ENCODE results near the gene NR1H3. TPM values are rescaled to one million over a fixed set of nuclear protein-coding genes. Genes with fewer than 3 reads are reported as not detected.

Gene NR1H3
- total and polyA plus RNA-seq, 4 donors: 35.0 to 62.0 (median 57.0) TPM

- peaks cover 18 to 54% (median 30%) of the 10 kb centered on the region in 4 donors for H3K36me3 ChIP-seq (ENCODE audit: control insufficient read depth in 4 of 4, insufficient read depth in 4 of 4, low read length in 4 of 4)
- DNase-seq (no peak), ATAC-seq (ENCODE audit: insufficient read depth, low FRiP score) (peak; percentile 30)
- TF ChIP-seq CTCF (IDR thresholded peaks at IDR 0.05; ENCODE audit: control extremely low read depth, extremely low read depth): no peak
- peak overlapping the region; percentile 41 to 42 for H3K27ac ChIP-seq (ENCODE audit: low read depth in 1 of 2, low read length in 1 of 2)
- WGBS, 2 donors: 83 to 90% methylated on average over 3 of the region's 3 CpGs
- no peak overlapping the region for H3K9ac ChIP-seq (ENCODE audit: insufficient read depth in 1 of 2, low read length in 2 of 2)
- H3K9me3 ChIP-seq (ENCODE audit: control insufficient read depth in 4 of 4, insufficient read depth in 3 of 4, low read length in 3 of 4): no peaks in the 10 kb centered on the region
- peaks cover 0 to 4% (median 0%) of the 10 kb centered on the region in 5 donors for H3K4me1 ChIP-seq (ENCODE audit: control insufficient read depth in 5 of 5, insufficient read depth in 5 of 5, low read length in 5 of 5)
- H3K4me3 ChIP-seq: no peak overlapping the region
- H3K27me3 ChIP-seq (ENCODE audit: control insufficient read depth in 3 of 3, insufficient read depth in 3 of 3, low read length in 2 of 3): no peaks in the 10 kb centered on the region
Observed at GRCh38 chr11:47241841-47242301, 15.9 kb upstream of the NR1H3 start.

GRCh38 chr11:47242596-47243192 is 15.1 kb upstream of the NR1H3 start:
- H3K4me3 ChIP-seq: no peak overlapping the region
- peaks cover 0 to 10% (median 3%) of the 10 kb centered on the region in 5 donors for H3K4me1 ChIP-seq (ENCODE audit: control insufficient read depth in 5 of 5, insufficient read depth in 5 of 5, low read length in 5 of 5)
- TF ChIP-seq CTCF (IDR thresholded peaks at IDR 0.05; ENCODE audit: control extremely low read depth, extremely low read depth): no peak
- DNase-seq (no peak), ATAC-seq (ENCODE audit: insufficient read depth, low FRiP score) (no peak)
- no peaks in the 10 kb centered on the region for H3K9me3 ChIP-seq (ENCODE audit: control insufficient read depth in 4 of 4, insufficient read depth in 3 of 4, low read length in 3 of 4)
- WGBS, 2 donors: 88 to 95% methylated on average over 21 of the region's 21 CpGs
- H3K27me3 ChIP-seq (ENCODE audit: control insufficient read depth in 3 of 3, insufficient read depth in 3 of 3, low read length in 2 of 3): no peaks in the 10 kb centered on the region
- H3K9ac ChIP-seq (ENCODE audit: insufficient read depth in 1 of 2, low read length in 2 of 2): no peak overlapping the region
- peaks cover 17 to 55% (median 33%) of the 10 kb centered on the region in 4 donors for H3K36me3 ChIP-seq (ENCODE audit: control insufficient read depth in 4 of 4, insufficient read depth in 4 of 4, low read length in 4 of 4)
- H3K27ac ChIP-seq (ENCODE audit: low read depth in 1 of 2, low read length in 1 of 2): peak overlapping the region; percentile 41 to 68

- H3K27ac ChIP-seq (ENCODE audit: low read depth in 1 of 2, low read length in 1 of 2): peak overlapping the region in 1 of 2 donors; percentile 68
- DNase-seq: no peak
- H3K4me3 ChIP-seq: no peak overlapping the region
- no peaks in the 10 kb centered on the region for H3K9me3 ChIP-seq (ENCODE audit: control insufficient read depth in 4 of 4, insufficient read depth in 3 of 4, low read length in 3 of 4)
- H3K9ac ChIP-seq (ENCODE audit: insufficient read depth in 1 of 2, low read length in 2 of 2): no peak overlapping the region
- H3K4me1 ChIP-seq (ENCODE audit: control insufficient read depth in 5 of 5, insufficient read depth in 5 of 5, low read length in 5 of 5): peaks cover 0 to 13% (median 7%) of the 10 kb centered on the region in 5 donors
- no peak for TF ChIP-seq CTCF (IDR thresholded peaks at IDR 0.05; ENCODE audit: control extremely low read depth, extremely low read depth)
- no peaks in the 10 kb centered on the region for H3K27me3 ChIP-seq (ENCODE audit: control insufficient read depth in 3 of 3, insufficient read depth in 3 of 3, low read length in 2 of 3)
- WGBS, 2 donors: 56 to 74% methylated on average over 4 of the region's 4 CpGs
- peaks cover 12 to 53% (median 31%) of the 10 kb centered on the region in 4 donors for H3K36me3 ChIP-seq (ENCODE audit: control insufficient read depth in 4 of 4, insufficient read depth in 4 of 4, low read length in 4 of 4)
- ATAC-seq (ENCODE audit: insufficient read depth, low FRiP score): peak; percentile 48
Observed at GRCh38 chr11:47243454-47243853, 14.3 kb upstream of the NR1H3 start.
